ENCODE results near the gene ZFP36L1. TPM values are rescaled to one million over a fixed set of nuclear protein-coding genes. Genes with fewer than 3 reads are reported as not detected.

The ZFP36L1 gene
- total RNA-seq, 6 donors from 2014 or later: 268 to 511 (median 385) TPM

- Histone ChIP-seq H3K36me3 (no peaks in the 10 kb centered on the region), H3K4me3 (no peak overlapping the region), H3K27me3 (no peaks in the 10 kb centered on the region), H3K27ac (no peak overlapping the region), H3K4me1 (no peaks in the 10 kb centered on the region), H3K9me3 (peaks cover 0 to 5% (median 2%) of the 10 kb centered on the region in 4 donors)
- ATAC-seq (ENCODE audit: low FRiP score in 2 of 2): no peak
- DNase-seq: no peak
- 29 to 88% methylated on average over 1 of the region's 1 CpG for WGBS, 2 donors
- TF ChIP-seq POLR2AphosphoS5 (IDR thresholded peaks at IDR 0.05): no peak
Measured at GRCh38 chr14:68836082-68836481, 43.2 kb upstream of the ZFP36L1 start.

DNA sequence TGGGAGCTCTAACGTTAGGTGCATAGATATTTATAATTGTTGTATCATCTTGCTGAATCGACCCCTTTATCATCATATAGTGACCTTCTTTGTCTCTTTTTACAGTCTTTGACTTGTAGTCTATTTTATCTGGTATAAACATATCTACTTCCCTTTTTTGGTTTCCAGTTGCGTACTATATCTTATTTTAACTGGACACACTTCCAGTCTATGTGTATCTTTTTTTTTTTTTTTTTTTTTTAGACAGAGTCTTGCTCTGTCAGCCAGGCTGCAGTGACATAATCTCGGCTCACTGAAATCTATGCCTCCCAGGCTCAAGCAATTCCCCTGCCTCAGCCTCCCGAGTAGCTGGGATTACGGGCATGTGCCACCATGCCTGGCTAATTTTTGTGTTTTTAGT is 41.9 kb upstream of the ZFP36L1 start:
- Histone ChIP-seq H3K4me1 (no peaks in the 10 kb centered on the region), H3K4me3 (no peak overlapping the region), H3K36me3 (no peaks in the 10 kb centered on the region), H3K9me3 (peaks cover 0 to 5% (median 2%) of the 10 kb centered on the region in 4 donors), H3K27me3 (no peaks in the 10 kb centered on the region), H3K27ac (no peak overlapping the region)
- ATAC-seq (ENCODE audit: low FRiP score in 2 of 2) (no peak), DNase-seq (no peak)
- WGBS, 2 donors: 54 to 77% methylated on average over 6 of the region's 6 CpGs
- TF ChIP-seq POLR2AphosphoS5 (IDR thresholded peaks at IDR 0.05) (no peak), POLR2A (IDR thresholded peaks at IDR 0.05) (no peak), EP300 (IDR thresholded peaks at IDR 0.05) (no peak), CTCF (IDR thresholded peaks at IDR 0.05) (no peak)

DNA sequence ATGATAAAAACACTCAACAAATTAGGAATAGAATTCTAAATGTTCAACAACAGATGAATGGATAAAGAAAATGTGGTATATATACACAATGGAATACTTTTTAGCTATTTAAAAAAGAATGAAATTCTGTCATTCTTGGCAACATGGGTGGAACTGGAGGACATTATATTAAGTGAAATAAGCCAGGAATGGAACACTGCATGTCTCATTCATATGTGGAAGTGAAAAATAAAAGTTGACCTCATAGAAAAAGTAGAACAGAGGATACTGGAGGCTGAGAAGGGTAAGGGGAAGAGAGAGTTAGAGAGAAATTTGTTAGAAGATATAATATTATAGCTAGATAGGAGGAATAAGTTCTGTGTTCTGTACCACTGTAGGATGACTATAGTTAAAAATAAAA is 35.8 kb upstream of the ZFP36L1 start:
- no peaks in the 10 kb centered on the region for H3K9me3 ChIP-seq
- H3K4me3 ChIP-seq: no peak overlapping the region
- H3K27me3 ChIP-seq: no peaks in the 10 kb centered on the region
- DNase-seq (no peak), ATAC-seq (ENCODE audit: low FRiP score in 2 of 2) (no peak)
- H3K36me3 ChIP-seq: no peaks in the 10 kb centered on the region
- H3K27ac ChIP-seq: no peak overlapping the region
- TF ChIP-seq POLR2A (IDR thresholded peaks at IDR 0.05): no peak
- no peak for TF ChIP-seq EP300 (IDR thresholded peaks at IDR 0.05)
- no peak for TF ChIP-seq POLR2AphosphoS5 (IDR thresholded peaks at IDR 0.05)
- TF ChIP-seq CTCF (IDR thresholded peaks at IDR 0.05): no peak
- H3K4me1 ChIP-seq: peaks cover 4 to 7% (median 6%) of the 10 kb centered on the region in 4 donors

DNA sequence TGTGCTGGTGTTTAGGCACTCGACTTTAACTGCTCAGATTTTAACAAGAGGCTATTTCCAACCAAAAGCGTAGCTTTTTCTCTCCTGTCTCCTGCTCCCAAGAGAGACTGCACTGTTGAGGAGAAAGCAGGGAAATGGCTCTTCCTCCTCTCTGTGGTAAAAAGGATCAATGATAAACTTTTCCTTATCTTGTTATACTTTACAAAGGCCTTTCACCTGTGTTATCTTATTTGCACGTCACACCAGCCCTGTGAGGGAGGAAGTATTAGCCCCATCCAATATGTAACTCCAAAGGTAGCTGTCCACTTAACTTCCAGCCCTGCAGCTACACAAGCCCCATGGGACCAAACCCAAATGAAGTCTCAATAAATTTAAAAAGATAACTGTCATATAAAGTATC is 32.9 kb upstream of the ZFP36L1 start:
- Histone ChIP-seq H3K4me1 (peaks cover 4 to 7% (median 6%) of the 10 kb centered on the region in 4 donors), H3K27me3 (no peaks in the 10 kb centered on the region), H3K4me3 (no peak overlapping the region), H3K9me3 (no peaks in the 10 kb centered on the region), H3K36me3 (no peaks in the 10 kb centered on the region), H3K27ac (no peak overlapping the region)
- TF ChIP-seq POLR2A (IDR thresholded peaks at IDR 0.05): no peak
- no peak for TF ChIP-seq CTCF (IDR thresholded peaks at IDR 0.05)
- TF ChIP-seq POLR2AphosphoS5 (IDR thresholded peaks at IDR 0.05): no peak
- no peak for TF ChIP-seq EP300 (IDR thresholded peaks at IDR 0.05)
- 89 to 90% methylated on average over 3 of the region's 3 CpGs for WGBS, 2 donors
- no peak for DNase-seq
- ATAC-seq (ENCODE audit: low FRiP score in 2 of 2): no peak

GRCh38 chr14:68824517-68825347 is 31.9 kb upstream of the ZFP36L1 start:
- Histone ChIP-seq H3K27ac (no peak overlapping the region), H3K4me3 (peak overlapping the region in 1 of 4 donors; percentile 18), H3K9me3 (no peaks in the 10 kb centered on the region), H3K27me3 (no peaks in the 10 kb centered on the region), H3K4me1 (peaks cover 5 to 7% (median 7%) of the 10 kb centered on the region in 4 donors), H3K36me3 (no peaks in the 10 kb centered on the region)
- DNase-seq: peak; percentile 75 to 89
- WGBS, 2 donors: 27 to 38% methylated on average over 7 to 10 of the region's 11 CpGs
- peak; percentile 92 to 94 for ATAC-seq (ENCODE audit: low FRiP score in 2 of 2)
- TF ChIP-seq POLR2A (IDR thresholded peaks at IDR 0.05): no peak
- TF ChIP-seq CTCF (IDR thresholded peaks at IDR 0.05): peak; percentile 83 to 90 (median 86)
- TF ChIP-seq EP300 (IDR thresholded peaks at IDR 0.05): no peak
- TF ChIP-seq POLR2AphosphoS5 (IDR thresholded peaks at IDR 0.05): no peak

Measured in upper lobe of left lung (tissue), 6 donors.